Large intestine (tissue), 1 donor: ENCODE results near the gene TEN1. TPM values are rescaled to one million over a fixed set of nuclear protein-coding genes. Genes with fewer than 3 reads are reported as not detected.

Experiments used
- polyA plus RNA-seq: library from polyadenylated mRNA; unstranded; fragments of 120-200 nt; gene quantifications from one replicate; pipeline ENCODE4 v1.2.1, GENCODE V29; 2013

Gene TEN1
- polyA plus RNA-seq, 1 donor: 24.5 TPM

Other genes starting within 250 kb of the TEN1 start
- 61.0 TPM for gene GALK1, start 214.0 kb upstream of the TEN1 start, polyA plus RNA-seq
- gene UNK, start 194.4 kb upstream of the TEN1 start, polyA plus RNA-seq: 35.7 TPM
- gene UNC13D, start 134.8 kb upstream of the TEN1 start, polyA plus RNA-seq: 55.8 TPM
- gene WBP2, start 123.9 kb upstream of the TEN1 start, polyA plus RNA-seq: 107 TPM
- gene TRIM47, start 100.7 kb upstream of the TEN1 start, polyA plus RNA-seq: 9.8 TPM
- 18.7 TPM for gene TRIM65, start 82.3 kb upstream of the TEN1 start, polyA plus RNA-seq
- gene MRPL38, start 74.4 kb upstream of the TEN1 start, polyA plus RNA-seq: 62.1 TPM
- 52.1 TPM for gene FBF1, start 38.2 kb upstream of the TEN1 start, polyA plus RNA-seq
- gene ACOX1, start 74 bp upstream of the TEN1 start, polyA plus RNA-seq: 64.6 TPM
- 14.9 TPM for gene CDK3, start 21.6 kb downstream of the TEN1 start, polyA plus RNA-seq
- gene EVPL, start 48.1 kb downstream of the TEN1 start, polyA plus RNA-seq: 63.2 TPM
- gene SRP68, start 93.3 kb downstream of the TEN1 start, polyA plus RNA-seq: 65.2 TPM
- 0.93 TPM for gene GALR2, start 95.5 kb downstream of the TEN1 start, polyA plus RNA-seq
- gene ZACN, start 99.9 kb downstream of the TEN1 start, polyA plus RNA-seq: 23.7 TPM
- 97.8 TPM for gene EXOC7, start 124.5 kb downstream of the TEN1 start, polyA plus RNA-seq
- 1.2 TPM for gene FOXJ1, start 162.0 kb downstream of the TEN1 start, polyA plus RNA-seq